Measurements from ENCODE around the gene ATG3.

ATG3 gene

GRCh38 chr3:112514527-112515128 lies 47.1 kb downstream of the ATG3 start:
- H3K9me3 Mint-ChIP-seq: peaks cover 10% of the 10 kb centered on the region
- no peak for TF ChIP-seq CTCF (IDR thresholded peaks at IDR 0.05; ENCODE audit: unreplicated experiment in 3 of 3)
- H3K4me1 Mint-ChIP-seq: no peaks in the 10 kb centered on the region
- H3K27ac Mint-ChIP-seq: no peak overlapping the region
- H3K27me3 Mint-ChIP-seq (ENCODE audit: low read depth): no peaks in the 10 kb centered on the region
- H3K4me3 Mint-ChIP-seq: no peak overlapping the region
- H3K36me3 Mint-ChIP-seq (ENCODE audit: low read depth): peaks cover 4% of the 10 kb centered on the region

- Mint-ChIP-seq H3K27me3 (ENCODE audit: low read depth) (no peaks in the 10 kb centered on the region), H3K27ac (no peak overlapping the region), H3K4me1 (no peaks in the 10 kb centered on the region), H3K9me3 (peaks cover 18% of the 10 kb centered on the region), H3K4me3 (no peak overlapping the region), H3K36me3 (ENCODE audit: low read depth) (peaks cover 4% of the 10 kb centered on the region)
- TF ChIP-seq CTCF (IDR thresholded peaks at IDR 0.05; ENCODE audit: unreplicated experiment in 3 of 3): no peak
These were observed 49.4 kb downstream of the ATG3 start for GRCh38 chr3:112512320-112512719.

GRCh38 chr3:112508860-112509259 lies 52.9 kb downstream of the ATG3 start:
- H3K4me1 Mint-ChIP-seq: no peaks in the 10 kb centered on the region
- no peak for TF ChIP-seq CTCF (IDR thresholded peaks at IDR 0.05; ENCODE audit: unreplicated experiment in 3 of 3)
- peaks cover 18% of the 10 kb centered on the region for H3K9me3 Mint-ChIP-seq
- H3K27me3 Mint-ChIP-seq (ENCODE audit: low read depth): no peaks in the 10 kb centered on the region
- no peak overlapping the region for H3K27ac Mint-ChIP-seq
- peaks cover 4% of the 10 kb centered on the region for H3K36me3 Mint-ChIP-seq (ENCODE audit: low read depth)
- no peak overlapping the region for H3K4me3 Mint-ChIP-seq

- Mint-ChIP-seq H3K4me3 (no peak overlapping the region), H3K27me3 (ENCODE audit: low read depth) (no peaks in the 10 kb centered on the region), H3K9me3 (peaks cover 18% of the 10 kb centered on the region), H3K27ac (no peak overlapping the region), H3K4me1 (no peaks in the 10 kb centered on the region), H3K36me3 (ENCODE audit: low read depth) (peaks cover 4% of the 10 kb centered on the region)
- TF ChIP-seq CTCF (IDR thresholded peaks at IDR 0.05; ENCODE audit: unreplicated experiment in 3 of 3): no peak
These were observed 53.5 kb downstream of the ATG3 start for GRCh38 chr3:112508261-112508660.

- Mint-ChIP-seq H3K27me3 (ENCODE audit: low read depth) (no peaks in the 10 kb centered on the region), H3K4me1 (no peaks in the 10 kb centered on the region), H3K36me3 (ENCODE audit: low read depth) (no peaks in the 10 kb centered on the region), H3K4me3 (no peak overlapping the region), H3K27ac (no peak overlapping the region), H3K9me3 (peaks cover 13% of the 10 kb centered on the region)
- TF ChIP-seq CTCF (IDR thresholded peaks at IDR 0.05; ENCODE audit: unreplicated experiment in 3 of 3): no peak
These were observed 55.9 kb downstream of the ATG3 start for GRCh38 chr3:112505907-112506306.

GRCh38 chr3:112504123-112504522 lies 57.6 kb downstream of the ATG3 start:
- no peak overlapping the region for H3K27ac Mint-ChIP-seq
- H3K4me1 Mint-ChIP-seq: no peaks in the 10 kb centered on the region
- no peak overlapping the region for H3K4me3 Mint-ChIP-seq
- H3K9me3 Mint-ChIP-seq: peaks cover 8% of the 10 kb centered on the region
- no peaks in the 10 kb centered on the region for H3K36me3 Mint-ChIP-seq (ENCODE audit: low read depth)
- H3K27me3 Mint-ChIP-seq (ENCODE audit: low read depth): no peaks in the 10 kb centered on the region
- no peak for TF ChIP-seq CTCF (IDR thresholded peaks at IDR 0.05; ENCODE audit: unreplicated experiment in 3 of 3)

Measured in nephron (organoid).